Mucosa of stomach (tissue), 1 donor: ENCODE data around the gene ABCC11.

Source experiments
- H3K27me3 ChIP-seq: one replicate; pipeline ENCODE4 v1.7.0; 2013; ENCODE audit warnings: mild to moderate bottlenecking, low read length; ENCODE audit not compliant: control insufficient read depth, insufficient read depth
- H3K36me3 ChIP-seq: one replicate; pipeline ENCODE4 v1.7.0; 2013; ENCODE audit warnings: low read length; ENCODE audit not compliant: control insufficient read depth, insufficient read depth
- H3K4me1 ChIP-seq: one replicate; pipeline ENCODE4 v1.7.0; 2013; ENCODE audit warnings: mild to moderate bottlenecking, low read length; ENCODE audit not compliant: control insufficient read depth, insufficient read depth
- H3K4me3 ChIP-seq: one replicate; pipeline ENCODE4 v1.7.0; 2013; ENCODE audit warnings: low read length
- H3K9ac ChIP-seq: one replicate; pipeline ENCODE4 v1.7.0; 2013; ENCODE audit warnings: mild to moderate bottlenecking, low read length, moderate library complexity
- H3K9me3 ChIP-seq: one replicate; pipeline ENCODE4 v1.7.0; 2013; ENCODE audit warnings: mild to moderate bottlenecking, low read length, moderate library complexity; ENCODE audit not compliant: control insufficient read depth
- donor health status: Pancreatic carcinoma.

The ABCC11 gene

DNA sequence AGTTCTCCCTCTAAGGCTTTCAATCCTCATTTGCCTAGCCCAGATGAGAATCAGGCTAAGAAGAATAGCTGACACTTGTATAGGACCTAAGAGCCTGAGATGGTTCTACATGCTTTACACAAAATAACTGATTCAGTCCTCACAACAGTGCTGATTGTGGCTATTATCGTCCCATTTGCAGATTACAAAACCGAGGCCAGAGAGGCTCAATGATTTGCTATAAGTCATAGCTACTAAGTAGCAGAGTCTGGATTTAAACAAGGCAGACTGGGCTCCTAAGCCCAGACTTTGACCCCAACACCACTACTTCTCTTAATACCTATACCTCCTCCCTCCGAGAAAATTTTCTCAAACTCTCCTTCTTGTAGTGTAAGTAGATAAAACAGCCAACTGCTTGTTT is 114.6 kb downstream of the ABCC11 start:
- H3K27me3 ChIP-seq = no peaks in the 10 kb centered on the region
- H3K9ac ChIP-seq = no peak overlapping the region
- no peak overlapping the region for H3K4me3 ChIP-seq
- H3K36me3 ChIP-seq = no peaks in the 10 kb centered on the region
- no peaks in the 10 kb centered on the region for H3K4me1 ChIP-seq
- no peaks in the 10 kb centered on the region for H3K9me3 ChIP-seq

- no peak overlapping the region for H3K4me3 ChIP-seq
- peaks cover 6% of the 10 kb centered on the region for H3K4me1 ChIP-seq
Observed at GRCh38 chr16:48131201-48131935, 116.0 kb downstream of the ABCC11 start.

DNA sequence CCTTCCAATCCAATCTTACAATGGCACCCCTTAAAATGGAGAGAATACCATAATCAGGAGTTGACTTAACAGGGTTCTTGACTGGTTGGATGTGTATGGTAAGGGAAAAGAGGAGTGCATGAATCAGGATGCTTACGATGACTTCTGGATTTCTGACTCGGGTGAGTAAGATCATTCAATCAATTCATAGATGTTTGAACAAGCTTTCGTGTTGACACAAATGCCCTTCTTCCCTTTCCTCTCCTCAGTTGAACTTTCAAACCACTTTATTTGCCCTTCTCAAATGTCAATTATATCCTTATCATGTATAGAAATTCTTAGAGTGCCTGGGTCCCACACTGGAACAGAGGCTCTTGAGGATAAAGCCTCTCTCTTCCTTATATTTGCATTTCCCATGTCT is 117.4 kb downstream of the ABCC11 start:
- Histone ChIP-seq H3K4me3 (no peak overlapping the region), H3K27me3 (no peaks in the 10 kb centered on the region), H3K9ac (no peak overlapping the region), H3K9me3 (no peaks in the 10 kb centered on the region), H3K36me3 (no peaks in the 10 kb centered on the region), H3K4me1 (peaks cover 6% of the 10 kb centered on the region)

More at GRCh38 chr16:48131201-48131935, 116.0 kb downstream of the ABCC11 start:
- Histone ChIP-seq H3K36me3 (no peaks in the 10 kb centered on the region), H3K9me3 (no peaks in the 10 kb centered on the region), H3K9ac (no peak overlapping the region), H3K27me3 (no peaks in the 10 kb centered on the region)

DNA sequence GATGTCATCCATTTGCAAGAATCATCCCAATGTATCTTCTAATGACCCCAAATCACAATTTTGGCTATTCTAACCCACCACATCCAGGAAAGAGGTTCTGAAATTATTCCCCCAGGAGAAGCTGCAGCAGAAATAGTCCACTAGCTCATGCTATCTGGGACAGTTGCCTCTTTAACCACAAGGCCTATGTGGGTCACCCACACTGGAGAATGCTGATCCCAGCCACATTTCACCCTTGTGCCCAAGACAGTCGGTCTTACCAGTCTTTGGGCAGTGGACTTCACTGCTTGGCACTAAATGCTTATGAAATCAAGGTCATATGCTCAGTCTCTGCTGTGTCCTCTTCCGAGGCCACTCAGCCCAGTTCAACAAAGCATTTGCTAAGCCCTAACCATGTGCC is 118.6 kb downstream of the ABCC11 start:
- H3K4me3 ChIP-seq = no peak overlapping the region
- H3K9me3 ChIP-seq = no peaks in the 10 kb centered on the region
- H3K27me3 ChIP-seq = no peaks in the 10 kb centered on the region
- no peak overlapping the region for H3K9ac ChIP-seq
- no peaks in the 10 kb centered on the region for H3K36me3 ChIP-seq
- H3K4me1 ChIP-seq = peaks cover 6% of the 10 kb centered on the region

- no peaks in the 10 kb centered on the region for H3K27me3 ChIP-seq
- peaks cover 6% of the 10 kb centered on the region for H3K4me1 ChIP-seq
- H3K36me3 ChIP-seq = no peaks in the 10 kb centered on the region
- H3K9ac ChIP-seq = no peak overlapping the region
- H3K4me3 ChIP-seq = no peak overlapping the region
- H3K9me3 ChIP-seq = no peaks in the 10 kb centered on the region
Observed at GRCh38 chr16:48126801-48127644, 120.3 kb downstream of the ABCC11 start.

DNA sequence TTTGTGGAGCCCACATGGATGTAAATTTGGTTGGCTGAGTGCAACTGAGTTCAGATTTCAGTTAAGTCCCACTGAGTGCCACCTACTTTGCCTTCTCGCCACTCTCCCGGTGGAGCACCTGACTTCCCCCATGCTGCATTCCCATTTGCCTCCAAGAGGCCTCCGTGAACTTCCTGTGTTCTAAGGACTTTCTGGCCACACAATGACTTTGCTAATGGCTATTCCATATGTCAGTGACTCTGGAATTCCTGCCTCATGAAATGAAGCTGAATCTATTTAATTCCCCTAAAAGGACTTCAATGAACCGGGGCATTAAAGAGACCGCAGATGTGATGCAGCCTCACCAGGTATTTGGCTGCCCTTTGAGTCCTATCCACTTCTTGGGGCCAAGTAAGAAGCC is 121.5 kb downstream of the ABCC11 start:
- Histone ChIP-seq H3K4me1 (peaks cover 6% of the 10 kb centered on the region), H3K27me3 (no peaks in the 10 kb centered on the region), H3K4me3 (no peak overlapping the region), H3K9ac (no peak overlapping the region), H3K36me3 (no peaks in the 10 kb centered on the region), H3K9me3 (no peaks in the 10 kb centered on the region)

DNA sequence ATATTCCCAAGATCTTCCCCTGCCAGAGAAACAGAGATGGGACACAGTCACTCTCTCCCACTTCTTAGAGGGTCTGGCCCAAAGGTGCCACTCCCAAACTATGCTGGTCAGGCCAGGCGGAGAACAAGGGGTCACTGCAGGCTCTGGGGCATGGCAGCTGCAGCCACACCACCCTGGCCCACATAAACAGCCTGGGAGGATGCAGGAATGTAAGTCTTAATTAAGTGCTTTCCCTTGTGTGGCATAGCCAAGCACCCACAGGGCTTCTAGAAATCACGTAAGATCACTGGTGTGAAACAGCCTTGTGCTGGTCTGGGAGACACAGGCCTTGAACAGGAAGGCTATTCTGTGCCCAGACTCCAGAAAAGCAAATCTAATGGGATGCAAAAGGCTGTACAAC is 123.1 kb downstream of the ABCC11 start:
- Histone ChIP-seq H3K4me3 (no peak overlapping the region), H3K9ac (no peak overlapping the region), H3K36me3 (no peaks in the 10 kb centered on the region), H3K9me3 (no peaks in the 10 kb centered on the region), H3K4me1 (peaks cover 6% of the 10 kb centered on the region), H3K27me3 (no peaks in the 10 kb centered on the region)

GRCh38 chr16:48123104-48123788 is 124.1 kb downstream of the ABCC11 start:
- H3K4me1 ChIP-seq = peaks cover 6% of the 10 kb centered on the region
- no peaks in the 10 kb centered on the region for H3K36me3 ChIP-seq
- no peak overlapping the region for H3K9ac ChIP-seq
- no peaks in the 10 kb centered on the region for H3K27me3 ChIP-seq
- H3K9me3 ChIP-seq = no peaks in the 10 kb centered on the region
- no peak overlapping the region for H3K4me3 ChIP-seq

DNA sequence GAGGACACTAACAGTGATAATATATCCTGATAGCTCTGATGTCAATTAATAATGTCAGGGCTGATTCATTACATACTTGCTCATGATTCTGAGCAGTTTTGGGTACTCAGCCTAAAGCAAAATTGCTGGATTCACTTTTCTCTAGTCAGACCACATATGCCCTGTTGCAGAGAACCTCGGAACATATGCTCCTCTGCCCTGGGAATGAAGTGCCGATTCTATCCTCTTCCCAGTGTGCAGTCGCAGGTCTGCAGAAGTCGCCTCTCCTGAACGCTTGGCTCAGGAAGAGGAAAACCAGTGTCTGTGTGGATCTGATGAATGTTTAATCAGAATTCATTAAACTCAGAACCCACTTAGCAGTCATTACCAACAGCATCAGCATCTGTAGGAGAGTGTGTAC is 126.1 kb downstream of the ABCC11 start:
- Histone ChIP-seq H3K4me3 (no peak overlapping the region), H3K9me3 (no peaks in the 10 kb centered on the region), H3K9ac (no peak overlapping the region)

DNA sequence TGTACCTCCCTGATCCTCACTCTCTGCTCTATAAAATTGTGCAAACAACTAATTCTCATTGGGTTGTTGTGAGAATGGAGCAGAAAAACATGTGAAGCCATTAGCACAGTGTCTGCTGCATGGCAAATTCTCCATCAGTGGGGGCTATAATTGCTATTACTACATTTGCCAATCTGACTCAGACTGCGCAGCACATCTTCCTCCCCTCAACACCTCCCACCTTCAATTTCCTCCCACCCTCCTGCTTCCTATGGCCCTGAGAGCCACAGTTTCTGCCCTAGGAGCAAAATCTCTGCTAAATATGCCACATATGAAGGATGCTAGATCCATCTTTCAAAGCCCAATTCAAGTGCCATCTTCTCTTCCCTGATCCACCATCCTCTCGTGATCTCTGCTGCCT is 128.5 kb downstream of the ABCC11 start:
- Histone ChIP-seq H3K4me1 (no peaks in the 10 kb centered on the region), H3K4me3 (no peak overlapping the region), H3K9ac (no peak overlapping the region), H3K27me3 (peaks cover 5% of the 10 kb centered on the region), H3K36me3 (no peaks in the 10 kb centered on the region), H3K9me3 (no peaks in the 10 kb centered on the region)

More for the DNA sequence above, 126.1 kb downstream of the ABCC11 start:
- H3K36me3 ChIP-seq = no peaks in the 10 kb centered on the region
- no peaks in the 10 kb centered on the region for H3K4me1 ChIP-seq
- peaks cover 5% of the 10 kb centered on the region for H3K27me3 ChIP-seq

GRCh38 chr16:48117217-48118105 is 129.9 kb downstream of the ABCC11 start:
- no peaks in the 10 kb centered on the region for H3K36me3 ChIP-seq
- H3K4me1 ChIP-seq = no peaks in the 10 kb centered on the region
- no peak overlapping the region for H3K9ac ChIP-seq
- H3K9me3 ChIP-seq = no peaks in the 10 kb centered on the region
- H3K27me3 ChIP-seq = peaks cover 5% of the 10 kb centered on the region
- no peak overlapping the region for H3K4me3 ChIP-seq
